GM10266 (cell line): Measurements from ENCODE around the gene AKT1S1.

Experiments used
- DNase-seq: peaks from one replicate; pipeline ENCODE4 v3.0.0; 2012; ENCODE audit errors: extremely low spot score
- TF ChIP-seq, protein P1 (sequence below): IDR thresholded peaks from 2 replicates; pipeline ENCODE4 v1.5.1; 2012; ENCODE audit warnings: mild to moderate bottlenecking, low read depth; ENCODE audit not compliant: control insufficient read depth, insufficient read depth; ENCODE audit errors: missing control alignments

The AKT1S1 gene

DNA sequence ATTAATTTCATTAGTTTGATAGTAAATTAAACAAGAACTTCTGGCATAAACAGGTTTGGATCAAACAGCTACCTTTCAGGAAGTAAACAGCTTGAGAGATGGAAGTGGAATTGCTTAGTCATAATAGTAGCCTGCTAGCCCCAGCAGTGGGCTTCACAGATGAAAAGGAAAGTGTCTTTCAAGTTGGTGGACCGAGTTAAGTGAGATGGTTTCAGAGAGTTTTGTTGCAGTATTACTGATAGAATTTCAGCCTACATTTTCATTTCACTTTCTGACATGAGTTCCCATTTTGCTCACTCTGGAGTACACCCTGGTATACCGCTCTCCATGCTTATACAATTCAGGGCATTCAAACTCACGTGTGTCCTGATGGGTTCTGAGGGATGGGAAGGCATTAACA is 28.2 kb downstream of the AKT1S1 start:
- TF ChIP-seq, protein P1, sequence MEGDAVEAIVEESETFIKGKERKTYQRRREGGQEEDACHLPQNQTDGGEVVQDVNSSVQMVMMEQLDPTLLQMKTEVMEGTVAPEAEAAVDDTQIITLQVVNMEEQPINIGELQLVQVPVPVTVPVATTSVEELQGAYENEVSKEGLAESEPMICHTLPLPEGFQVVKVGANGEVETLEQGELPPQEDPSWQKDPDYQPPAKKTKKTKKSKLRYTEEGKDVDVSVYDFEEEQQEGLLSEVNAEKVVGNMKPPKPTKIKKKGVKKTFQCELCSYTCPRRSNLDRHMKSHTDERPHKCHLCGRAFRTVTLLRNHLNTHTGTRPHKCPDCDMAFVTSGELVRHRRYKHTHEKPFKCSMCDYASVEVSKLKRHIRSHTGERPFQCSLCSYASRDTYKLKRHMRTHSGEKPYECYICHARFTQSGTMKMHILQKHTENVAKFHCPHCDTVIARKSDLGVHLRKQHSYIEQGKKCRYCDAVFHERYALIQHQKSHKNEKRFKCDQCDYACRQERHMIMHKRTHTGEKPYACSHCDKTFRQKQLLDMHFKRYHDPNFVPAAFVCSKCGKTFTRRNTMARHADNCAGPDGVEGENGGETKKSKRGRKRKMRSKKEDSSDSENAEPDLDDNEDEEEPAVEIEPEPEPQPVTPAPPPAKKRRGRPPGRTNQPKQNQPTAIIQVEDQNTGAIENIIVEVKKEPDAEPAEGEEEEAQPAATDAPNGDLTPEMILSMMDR: no peak
- DNase-seq: no peak

DNA sequence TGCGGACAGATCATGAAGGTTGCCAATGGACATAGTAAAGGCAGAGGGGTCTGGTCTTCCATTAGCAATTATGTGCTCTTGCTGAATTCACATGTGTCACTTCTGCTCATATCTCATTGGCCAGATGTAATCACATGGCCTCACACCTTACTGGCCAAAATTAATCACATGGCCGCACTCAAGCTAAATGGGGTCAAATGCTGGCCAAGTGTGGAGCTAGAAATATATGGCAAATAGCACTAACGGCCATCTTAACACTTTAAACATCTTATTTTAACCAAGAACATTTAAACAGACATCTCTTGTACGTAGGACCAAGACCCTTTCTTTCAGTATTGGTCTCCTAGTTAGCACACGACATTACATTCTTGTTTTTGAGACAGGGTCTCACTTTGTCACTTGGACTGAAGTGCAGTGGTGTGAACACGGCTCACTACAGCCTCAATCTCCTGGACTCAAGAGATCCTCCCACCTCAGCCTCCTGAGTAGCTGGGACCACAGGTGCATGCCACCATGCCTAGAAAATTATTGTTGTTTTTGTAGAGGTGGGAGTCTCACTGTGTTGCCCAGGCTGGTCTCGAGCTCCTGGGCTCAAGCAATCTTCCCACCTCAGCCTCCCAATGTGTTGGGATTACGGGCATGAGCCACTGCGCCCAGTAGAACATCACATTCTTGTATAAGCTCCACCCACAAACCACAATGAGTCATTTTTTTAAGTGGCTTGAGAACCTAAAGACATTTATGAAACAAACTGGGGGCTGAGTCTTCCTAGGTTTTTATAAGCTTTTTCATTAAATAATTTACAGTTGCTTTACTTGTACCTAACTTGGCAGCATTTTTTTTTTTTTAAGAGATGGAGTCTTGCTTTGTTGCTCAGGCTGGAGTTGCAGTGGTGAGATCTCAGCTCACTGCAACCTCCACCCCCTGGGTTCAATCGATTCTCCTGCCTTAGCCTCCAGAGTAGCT is 29.1 kb downstream of the AKT1S1 start:
- no peak for DNase-seq
- TF ChIP-seq, protein P1: no peak

DNA sequence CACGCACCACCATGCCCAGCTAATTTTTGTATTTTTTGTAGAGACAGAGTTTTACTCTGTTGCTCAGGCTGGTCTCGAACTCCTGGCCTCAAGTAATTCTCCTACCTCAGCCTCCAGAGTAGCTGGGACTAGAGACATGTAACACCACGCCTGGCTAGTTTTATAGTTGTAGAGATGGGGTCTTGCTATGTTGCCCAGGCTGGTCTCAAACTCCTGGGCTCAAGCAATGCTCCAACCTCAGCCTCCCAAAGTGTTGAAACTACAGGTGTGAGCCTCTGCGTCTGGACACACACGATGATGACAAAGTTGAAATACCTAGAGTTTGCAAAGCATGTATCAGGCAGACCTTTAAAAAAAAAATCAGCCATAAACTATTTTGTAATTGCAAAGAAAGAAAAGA is 30.7 kb downstream of the AKT1S1 start:
- TF ChIP-seq, protein P1: no peak
- no peak for DNase-seq

DNA sequence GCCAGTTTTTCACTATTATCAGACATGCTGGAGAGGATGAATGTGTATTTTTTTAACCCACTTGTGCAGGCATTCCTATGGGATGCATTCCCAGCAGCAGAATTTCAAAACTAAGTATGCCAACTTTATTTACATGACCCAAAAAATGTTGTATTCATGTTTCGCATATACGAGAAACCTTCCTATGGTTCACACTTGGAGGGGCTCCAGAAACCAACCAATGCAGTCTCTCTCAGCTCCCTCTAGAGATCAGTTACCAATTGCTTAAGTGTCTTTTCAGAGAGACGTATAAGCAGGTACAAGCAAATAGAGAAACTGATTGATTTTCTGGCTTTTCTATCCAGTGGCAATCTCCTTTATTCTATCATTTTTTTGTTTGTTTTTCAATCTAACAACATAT is 31.7 kb downstream of the AKT1S1 start:
- DNase-seq: no peak
- TF ChIP-seq, protein P1: no peak

DNA sequence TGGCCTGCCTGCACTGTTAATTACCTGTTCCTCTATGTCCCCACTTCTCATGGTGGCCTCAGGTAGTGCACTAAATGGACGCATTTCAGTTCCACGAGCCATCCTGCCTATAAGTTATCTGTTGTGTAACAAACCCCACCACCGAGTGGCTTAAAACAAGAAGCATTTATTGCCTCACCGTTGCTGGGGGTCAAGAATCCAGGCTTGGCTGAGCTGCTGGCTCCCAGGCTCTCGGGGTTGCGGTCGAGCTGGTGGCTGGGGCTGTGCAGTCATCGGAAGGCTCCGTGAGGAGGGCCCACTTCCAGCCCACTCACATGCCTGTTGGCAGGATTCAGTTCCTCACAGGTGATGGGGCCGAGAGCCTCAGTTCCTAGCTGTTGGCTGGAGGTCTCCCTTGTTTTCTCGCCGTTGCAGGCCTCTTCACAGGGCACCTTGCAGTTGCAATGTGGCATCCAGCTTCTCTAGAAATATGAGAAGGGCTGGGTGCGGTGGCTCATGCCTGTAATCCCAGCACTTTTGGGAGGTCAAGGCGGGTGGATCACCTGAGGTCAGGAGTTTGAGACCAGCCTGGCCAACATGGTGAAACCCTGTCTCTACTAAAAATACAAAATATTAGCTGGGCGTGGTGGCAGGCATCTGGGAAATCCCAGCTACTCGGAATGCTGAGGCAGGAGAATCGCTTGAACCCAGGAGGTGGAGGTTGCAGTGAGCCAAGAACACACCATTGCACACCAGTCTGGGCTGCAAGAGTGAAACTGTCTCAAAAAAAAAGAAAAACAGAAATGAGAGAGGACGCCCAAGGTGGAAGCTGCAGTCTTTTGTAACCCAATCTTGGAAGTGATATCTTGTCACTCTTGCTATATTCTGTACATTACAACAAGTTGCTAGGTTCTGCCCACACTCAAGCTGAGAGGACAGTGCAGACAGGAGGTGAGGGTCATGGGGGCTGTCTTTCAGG is 32.7 kb downstream of the AKT1S1 start:
- no peak for DNase-seq
- TF ChIP-seq, protein P1: no peak

DNA sequence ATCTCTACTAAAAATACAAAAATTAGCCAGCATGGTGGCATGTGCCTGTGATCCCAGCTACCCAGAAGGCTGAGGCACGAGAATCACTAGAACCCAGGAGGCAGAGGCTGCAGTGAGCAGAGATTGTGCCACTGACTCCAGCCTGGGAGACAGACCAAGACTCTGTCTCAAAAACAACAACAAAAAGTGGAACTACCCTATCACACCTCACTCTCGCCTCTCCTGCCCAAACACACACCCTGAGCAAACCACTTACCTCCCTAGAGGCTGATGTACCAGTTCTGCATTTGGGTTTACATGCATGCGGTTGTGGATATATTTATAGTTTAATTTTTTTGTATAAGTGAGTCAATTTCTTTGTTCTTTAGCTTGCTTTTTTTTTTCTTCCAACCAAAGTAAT is 33.9 kb downstream of the AKT1S1 start:
- TF ChIP-seq, protein P1: no peak
- no peak for DNase-seq
